Measurements from ENCODE around the gene ECT2. TPM values are rescaled to one million over a fixed set of nuclear protein-coding genes. Genes with fewer than 3 reads are reported as not detected.

Gene ECT2
- total RNA-seq, 1 experiment from 2014 or later: 63.9 TPM

DNA sequence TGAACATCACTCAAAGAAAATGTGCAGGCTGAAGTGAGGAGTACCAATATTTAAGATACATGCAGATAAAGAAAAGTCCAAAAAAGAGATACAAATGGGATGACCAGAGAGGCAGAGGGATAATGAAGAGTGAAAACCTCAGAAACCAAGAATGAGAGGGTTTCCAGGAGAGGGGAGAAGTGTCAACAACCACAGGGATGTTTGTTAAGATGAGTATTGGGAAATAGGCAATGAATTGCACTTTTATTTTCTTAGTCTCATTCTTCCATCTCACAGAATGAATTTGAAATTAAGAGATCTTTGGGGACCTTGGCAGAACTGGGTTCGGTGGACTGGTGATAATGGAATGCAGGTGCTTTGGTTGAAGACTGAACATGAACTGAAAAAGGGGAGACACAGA is 102.5 kb downstream of the ECT2 start:
- Mint-ChIP-seq H3K4me3 (ENCODE audit: unreplicated experiment) (no peak overlapping the region), H3K9me3 (ENCODE audit: unreplicated experiment) (no peaks in the 10 kb centered on the region), H3K4me1 (ENCODE audit: insufficient read depth, unreplicated experiment) (no peaks in the 10 kb centered on the region), H3K36me3 (ENCODE audit: insufficient read depth, unreplicated experiment) (no peaks in the 10 kb centered on the region), H3K27ac (ENCODE audit: low read depth, unreplicated experiment) (no peak overlapping the region), H3K27me3 (ENCODE audit: insufficient read depth, unreplicated experiment) (peaks cover 23% of the 10 kb centered on the region)
- BruUV-seq (replicated peaks): no TSS peak
- CTCF ChIA-PET: no interaction called here
- POLR2A ChIA-PET: no interaction called here
- intact Hi-C loops (cut with micrococcal nuclease): no loop called here
- TF ChIP-seq, protein P1, sequence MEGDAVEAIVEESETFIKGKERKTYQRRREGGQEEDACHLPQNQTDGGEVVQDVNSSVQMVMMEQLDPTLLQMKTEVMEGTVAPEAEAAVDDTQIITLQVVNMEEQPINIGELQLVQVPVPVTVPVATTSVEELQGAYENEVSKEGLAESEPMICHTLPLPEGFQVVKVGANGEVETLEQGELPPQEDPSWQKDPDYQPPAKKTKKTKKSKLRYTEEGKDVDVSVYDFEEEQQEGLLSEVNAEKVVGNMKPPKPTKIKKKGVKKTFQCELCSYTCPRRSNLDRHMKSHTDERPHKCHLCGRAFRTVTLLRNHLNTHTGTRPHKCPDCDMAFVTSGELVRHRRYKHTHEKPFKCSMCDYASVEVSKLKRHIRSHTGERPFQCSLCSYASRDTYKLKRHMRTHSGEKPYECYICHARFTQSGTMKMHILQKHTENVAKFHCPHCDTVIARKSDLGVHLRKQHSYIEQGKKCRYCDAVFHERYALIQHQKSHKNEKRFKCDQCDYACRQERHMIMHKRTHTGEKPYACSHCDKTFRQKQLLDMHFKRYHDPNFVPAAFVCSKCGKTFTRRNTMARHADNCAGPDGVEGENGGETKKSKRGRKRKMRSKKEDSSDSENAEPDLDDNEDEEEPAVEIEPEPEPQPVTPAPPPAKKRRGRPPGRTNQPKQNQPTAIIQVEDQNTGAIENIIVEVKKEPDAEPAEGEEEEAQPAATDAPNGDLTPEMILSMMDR (IDR thresholded peaks at IDR 0.05; ENCODE audit: unreplicated experiment): no peak
- DNase-seq (ENCODE audit: unreplicated experiment): no peak

DNA sequence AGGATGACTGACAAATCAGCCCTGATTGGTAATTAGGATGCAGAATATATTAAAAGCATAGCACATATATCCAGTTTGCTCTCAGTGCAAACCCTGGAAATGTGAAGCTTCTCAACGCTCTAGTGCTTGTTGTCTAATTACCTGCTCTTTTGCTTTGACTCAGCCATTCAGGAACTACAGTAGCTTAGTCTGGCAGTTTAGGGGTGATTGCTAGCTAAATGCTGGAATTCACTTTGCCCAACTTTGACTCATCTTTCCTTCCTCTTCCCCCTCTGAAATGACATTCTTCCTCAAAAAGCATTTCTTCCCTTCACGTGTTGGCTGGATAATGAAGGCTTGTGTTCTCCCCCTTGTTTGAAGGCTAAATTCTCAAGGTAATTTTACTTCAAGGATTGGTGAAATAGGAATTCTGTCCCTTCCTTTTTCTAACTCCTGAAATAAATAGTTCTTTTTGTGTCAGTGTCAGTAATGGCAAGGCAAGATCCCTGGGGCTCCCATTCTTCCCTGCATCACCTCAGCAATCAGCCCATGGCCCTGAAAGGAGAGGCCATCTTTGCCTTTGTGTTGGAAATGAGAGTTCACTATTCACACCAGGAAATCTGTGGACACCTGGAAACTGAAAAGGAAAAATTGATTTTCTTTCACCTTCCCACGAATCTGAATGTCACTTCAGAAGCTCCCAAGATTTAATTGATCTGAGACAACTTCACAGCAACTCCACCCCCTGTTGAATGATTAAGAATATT is 103.6 kb downstream of the ECT2 start:
- BruUV-seq (replicated peaks): no TSS peak
- no peaks in the 10 kb centered on the region for H3K4me1 Mint-ChIP-seq (ENCODE audit: insufficient read depth, unreplicated experiment)
- H3K27me3 Mint-ChIP-seq (ENCODE audit: insufficient read depth, unreplicated experiment): peaks cover 23% of the 10 kb centered on the region
- ChIA-PET CTCF (interaction anchor here (1.5 kb wide), 1 partner anchor 18 kb away, joined by 6 read pairs; no protein-coding TSS in a partner anchor), POLR2A (no interaction called here)
- no peak overlapping the region for H3K27ac Mint-ChIP-seq (ENCODE audit: low read depth, unreplicated experiment)
- no peak overlapping the region for H3K4me3 Mint-ChIP-seq (ENCODE audit: unreplicated experiment)
- H3K9me3 Mint-ChIP-seq (ENCODE audit: unreplicated experiment): no peaks in the 10 kb centered on the region
- DNase-seq (ENCODE audit: unreplicated experiment): no peak
- intact Hi-C loops (cut with micrococcal nuclease): no loop called here
- H3K36me3 Mint-ChIP-seq (ENCODE audit: insufficient read depth, unreplicated experiment): no peaks in the 10 kb centered on the region
- TF ChIP-seq, protein P1 (IDR thresholded peaks at IDR 0.05; ENCODE audit: unreplicated experiment): no peak

DNA sequence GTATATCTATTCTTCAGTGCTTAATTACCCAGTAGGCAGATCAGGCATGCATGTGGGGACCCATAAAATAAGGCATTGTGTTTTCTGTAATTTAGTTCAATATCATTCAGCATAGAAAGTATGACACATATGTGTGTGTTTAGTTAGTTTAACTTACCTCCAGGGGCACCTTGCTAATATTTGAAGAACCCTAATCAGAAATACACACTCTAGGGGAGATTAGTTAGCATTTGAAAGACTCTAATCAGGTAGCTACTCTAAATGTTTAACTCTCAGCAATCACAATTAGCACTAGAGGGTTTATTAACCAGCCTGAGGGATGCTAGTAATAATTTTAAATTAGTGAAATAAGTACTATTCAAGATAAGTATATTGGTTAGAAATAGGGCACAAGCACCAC is 104.5 kb downstream of the ECT2 start:
- ChIA-PET POLR2A (interaction anchor here (0.8 to 1.4 kb wide), 2 partner anchors 11 to 17 kb away, joined by 3 read pairs; no protein-coding TSS in a partner anchor), CTCF (interaction anchor here (1.1 to 1.5 kb wide), 3 partner anchors 10 to 19 kb away, joined by 3 to 6 read pairs (median 3); no protein-coding TSS in a partner anchor)
- Mint-ChIP-seq H3K27me3 (ENCODE audit: insufficient read depth, unreplicated experiment) (peaks cover 23% of the 10 kb centered on the region), H3K4me1 (ENCODE audit: insufficient read depth, unreplicated experiment) (no peaks in the 10 kb centered on the region), H3K27ac (ENCODE audit: low read depth, unreplicated experiment) (no peak overlapping the region), H3K4me3 (ENCODE audit: unreplicated experiment) (no peak overlapping the region), H3K36me3 (ENCODE audit: insufficient read depth, unreplicated experiment) (no peaks in the 10 kb centered on the region), H3K9me3 (ENCODE audit: unreplicated experiment) (no peaks in the 10 kb centered on the region)
- no peak for DNase-seq (ENCODE audit: unreplicated experiment)
- TF ChIP-seq, protein P1 (IDR thresholded peaks at IDR 0.05; ENCODE audit: unreplicated experiment): no peak
- no TSS peak for BruUV-seq (replicated peaks)
- intact Hi-C loops (cut with micrococcal nuclease): no loop called here

DNA sequence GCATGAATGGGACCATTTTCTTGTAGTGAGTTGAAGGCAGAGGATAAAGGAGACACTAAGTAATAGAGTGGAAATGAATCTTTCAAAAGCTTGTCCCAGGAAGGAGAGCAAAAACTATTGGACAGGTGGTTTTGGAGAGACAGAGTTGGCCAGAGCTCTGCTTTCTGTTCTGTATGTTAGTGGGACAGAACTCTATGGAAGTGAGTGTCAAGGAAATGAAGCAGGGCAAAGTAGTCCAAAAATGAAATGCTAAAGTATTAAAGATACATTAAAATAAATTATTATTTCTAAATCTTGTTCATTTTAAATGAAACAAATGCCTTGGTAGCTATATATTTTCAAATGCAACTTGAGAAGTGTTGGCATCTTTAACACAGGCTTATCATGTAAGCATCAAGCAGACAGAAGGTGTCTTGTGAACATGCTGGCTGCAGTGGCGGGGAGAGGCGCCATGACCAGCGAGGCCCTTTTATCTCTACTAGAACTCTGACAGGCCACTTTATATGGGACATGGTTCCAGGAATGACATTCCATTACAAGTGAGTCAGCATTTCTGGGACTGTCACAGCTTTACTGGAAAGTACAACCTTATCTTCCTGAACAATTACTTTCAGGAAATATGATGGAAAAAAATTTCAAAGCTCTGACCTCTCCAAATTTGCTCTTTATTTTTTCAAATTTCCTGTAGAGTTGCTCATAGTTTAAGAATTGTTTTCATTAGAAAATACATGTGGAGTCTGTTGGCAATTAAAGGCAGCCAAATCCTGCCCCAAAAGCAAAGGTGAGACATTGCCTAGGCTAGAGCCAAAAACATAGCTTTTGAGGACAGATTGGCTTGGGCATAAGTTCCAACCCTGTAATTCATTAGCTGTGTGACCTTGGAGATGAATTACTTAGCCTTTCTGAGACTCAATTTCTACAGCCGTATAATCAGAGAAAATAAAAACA is 106.5 kb downstream of the ECT2 start:
- TF ChIP-seq, protein P1 (IDR thresholded peaks at IDR 0.05; ENCODE audit: unreplicated experiment): no peak
- Mint-ChIP-seq H3K4me3 (ENCODE audit: unreplicated experiment) (no peak overlapping the region), H3K27me3 (ENCODE audit: insufficient read depth, unreplicated experiment) (peaks cover 23% of the 10 kb centered on the region), H3K9me3 (ENCODE audit: unreplicated experiment) (no peaks in the 10 kb centered on the region), H3K36me3 (ENCODE audit: insufficient read depth, unreplicated experiment) (no peaks in the 10 kb centered on the region), H3K4me1 (ENCODE audit: insufficient read depth, unreplicated experiment) (no peaks in the 10 kb centered on the region), H3K27ac (ENCODE audit: low read depth, unreplicated experiment) (no peak overlapping the region)
- BruUV-seq (replicated peaks): no TSS peak
- CTCF ChIA-PET: interaction anchor here (0.6 to 1.0 kb wide), 3 partner anchors 20 to 694 kb away, joined by 3 to 4 read pairs (median 3); no protein-coding TSS in a partner anchor
- POLR2A ChIA-PET: interaction anchor here (0.7 kb wide), 1 partner anchor 19 kb away, joined by 3 read pairs; no protein-coding TSS in a partner anchor
- no peak for DNase-seq (ENCODE audit: unreplicated experiment)
- intact Hi-C loops (cut with micrococcal nuclease): no loop called here
